Endothelial cell of umbilical vein (primary cell): Measurements from ENCODE around the gene CENPF. TPM values are rescaled to one million over a fixed set of nuclear protein-coding genes. Genes with fewer than 3 reads are reported as not detected.
"Not testable (repeated sequence)": the region's sequence is repeated elsewhere in the genome, so short reads cannot be mapped to it uniquely, and the experiment has no call there.

ENCODE experiments used
- BruUV-seq: library from RNA; stranded (reverse); fragments of 400-500 nt; replicated peaks from 2 replicates; lab custom pipeline; 2021; lab: Mats Ljungman, UMichigan
- CTCF ChIA-PET: fragments of 300-600, 350-600 bp; sonication (Branson Sonifier 250); formaldehyde crosslinking; loops from one replicate; lab custom pipeline; 2021; ENCODE audit warnings: antibody characterized with exemption, inconsistent platforms; lab: Charles Lee
- POLR2A ChIA-PET: fragments of 300-600, 350-600 bp; sonication (Branson Sonifier 250); formaldehyde crosslinking; loops from one replicate; lab custom pipeline; 2021; ENCODE audit warnings: antibody characterized with exemption, inconsistent platforms; lab: Charles Lee
- DNase-seq: peaks from one replicate; pipeline ENCODE4 v3.0.0-alpha.2; 2011; ENCODE audit warnings: low read depth, low spot score
- FAIRE-seq: peaks from 2 replicates; lab custom pipeline; 2011; peaks lifted over from hg19 to GRCh38; lab: Jason Lieb, UNC
- H2AFZ ChIP-seq: 2 replicates; pipeline ENCODE4 v1.6.0; 2012; ENCODE audit warnings: low read depth, low read length, control low read depth, inconsistent platforms
- H3K27ac ChIP-seq: 2 replicates; pipeline ENCODE4 v1.5.1; 2011; ENCODE audit warnings: low read depth, mild to moderate bottlenecking, control low read depth, low read length, moderate library complexity; ENCODE audit not compliant: insufficient read depth
- H3K27me3 ChIP-seq, 2 experiments: 2 replicates each; pipeline versions ENCODE4 v1.6.0 to v1.6.1; 2011; ENCODE audit warnings: low read length in 2 of 2, mixed read lengths in 1 of 2; ENCODE audit not compliant: control insufficient read depth in 2 of 2, insufficient read depth in 2 of 2
- H3K36me3 ChIP-seq, 2 experiments: 2 replicates in 1 of 2; 3 replicates in 1 of 2; pipeline ENCODE4 v1.5.1; 2011; ENCODE audit warnings: low read length in 2 of 2, mild to moderate bottlenecking in 1 of 2, moderate library complexity in 1 of 2; ENCODE audit not compliant: control insufficient read depth in 2 of 2, insufficient read depth in 2 of 2; ENCODE audit errors: extremely low read depth in 1 of 2
- H3K4me1 ChIP-seq: 3 replicates; pipeline ENCODE4 v1.5.1; 2011; ENCODE audit warnings: mild to moderate bottlenecking, low read length; ENCODE audit not compliant: control insufficient read depth, insufficient read depth; ENCODE audit errors: extremely low read depth
- H3K4me2 ChIP-seq: 2 replicates; pipeline ENCODE4 v1.6.1; 2011; ENCODE audit warnings: low read length, control low read depth, mixed read lengths; ENCODE audit not compliant: insufficient read depth
- H3K4me3 ChIP-seq, 3 experiments: fragments of 200-600 bp in 1 of 3; sonication (generic), shearing (Covaris generic) in 1 of 3; replicated peaks in 1 of 3; 2 replicates each; pipeline ENCODE4 v1.5.1; 2011 to 2016; ENCODE audit warnings: control low read depth in 3 of 3, low read length in 3 of 3, mild to moderate bottlenecking in 2 of 3, inconsistent platforms in 1 of 3, low read depth in 1 of 3, moderate library complexity in 1 of 3; ENCODE audit not compliant: insufficient read depth in 1 of 3
- H3K79me2 ChIP-seq: 2 replicates; pipeline ENCODE4 v1.6.0; 2012; ENCODE audit warnings: low read length, inconsistent platforms; ENCODE audit not compliant: control insufficient read depth, insufficient read depth
- H3K9ac ChIP-seq: replicated peaks from 2 replicates; pipeline ENCODE3; 2011; ENCODE audit warnings: low read length, control low read depth; ENCODE audit not compliant: insufficient read depth; ENCODE audit errors: extremely low read depth
- H3K9me1 ChIP-seq: replicated peaks from 3 replicates; pipeline ENCODE4 v1.6.0; 2011; ENCODE audit warnings: mild to moderate bottlenecking, low read length; ENCODE audit not compliant: control insufficient read depth, insufficient read depth; ENCODE audit errors: extremely low read depth
- H3K9me3 ChIP-seq: replicated peaks from 2 replicates; pipeline ENCODE4 v1.5.1; 2012; ENCODE audit warnings: low read length, inconsistent platforms; ENCODE audit not compliant: control insufficient read depth, insufficient read depth
- H4K20me1 ChIP-seq: replicated peaks from 2 replicates; pipeline ENCODE3; 2011; ENCODE audit warnings: mild to moderate bottlenecking, low read length; ENCODE audit not compliant: control insufficient read depth, insufficient read depth; ENCODE audit errors: extremely low read depth
- CTCF ChIP-seq, 2 donors: IDR thresholded peaks; 1 replicate in 1 of 2; 2 replicates in 1 of 2; pipeline ENCODE4 v1.5.1; 2011; ENCODE audit warnings: low read length in 2 of 2, mild to moderate bottlenecking in 2 of 2, moderate library complexity in 2 of 2, control low read depth in 1 of 2, inconsistent platforms in 1 of 2, low read depth in 1 of 2; ENCODE audit not compliant: insufficient read depth in 1 of 2; ENCODE audit errors: extremely low read depth in 1 of 2
- EZH2 ChIP-seq: IDR thresholded peaks from 2 replicates; pipeline ENCODE4 v1.6.1; 2012; ENCODE audit warnings: borderline replicate concordance, low read depth, mild to moderate bottlenecking, moderate library complexity, low read length, inconsistent platforms; ENCODE audit not compliant: severe bottlenecking
- FOS ChIP-seq: IDR thresholded peaks from 2 replicates; pipeline ENCODE4 v1.6.1; 2011; ENCODE audit warnings: mild to moderate bottlenecking, low read length, moderate library complexity, borderline replicate concordance; ENCODE audit not compliant: insufficient read depth
- GATA2 ChIP-seq: IDR thresholded peaks from 2 replicates; pipeline ENCODE4 v1.7.0; 2011; ENCODE audit warnings: low read depth, mild to moderate bottlenecking, moderate library complexity, mixed read lengths, low read length; ENCODE audit not compliant: insufficient read length, insufficient read depth
- JUN ChIP-seq: IDR thresholded peaks from 2 replicates; pipeline ENCODE4 v1.6.1; 2011; ENCODE audit warnings: borderline replicate concordance, low read depth; ENCODE audit not compliant: insufficient read length, insufficient read depth
- MAX ChIP-seq: IDR thresholded peaks from 2 replicates; pipeline ENCODE4 v1.6.1; 2011; ENCODE audit not compliant: insufficient read depth, insufficient read length
- MYC ChIP-seq: IDR thresholded peaks from one replicate; pipeline ENCODE4 v1.6.1; 2011; ENCODE audit warnings: mild to moderate bottlenecking, low read depth, low read length
- POLR2A ChIP-seq: IDR thresholded peaks from 2 replicates; pipeline ENCODE4 v1.6.1; 2012; ENCODE audit warnings: low read depth, mild to moderate bottlenecking, control low read depth, low read length
- POLR2AphosphoS5 ChIP-seq: IDR thresholded peaks from 2 replicates; pipeline ENCODE4 v1.6.1; 2012; ENCODE audit warnings: low read depth, mild to moderate bottlenecking, control low read depth, low read length, moderate library complexity; ENCODE audit not compliant: insufficient read depth
- dilution Hi-C: fragments of 300-500 bp; cut with MboI; formaldehyde crosslinking; loops from one replicate; pipeline ENCODE4 v1.15.0; 2019; ENCODE audit warnings: low sequenced_read_pairs; ENCODE audit not compliant: extremely low pct_ligation_motif_present
- intact Hi-C: fragments of 100-400 bp; cut with micrococcal nuclease; formaldehyde crosslinking; loops from one replicate; pipeline ENCODE4 v1.10.0; 2022
- polyA plus RNA-seq, 4 experiments: library from polyadenylated mRNA; depleted of rRNA in 3 of 4; stranded (reverse) in 3 of 4; unstranded in 1 of 4; fragments of >200 nt; gene quantifications; 2 replicates each; pipeline versions ENCODE4 v1.2.1 to v1.2.3, GENCODE V29; 2011 to 2012; ENCODE audit warnings: missing spikeins in 1 of 4
- total RNA-seq: library from RNA; stranded (reverse); gene quantifications from 2 replicates; pipeline ENCODE4 v1.2.3, GENCODE V29; 2021

CENPF gene
- total and polyA plus RNA-seq, 2 donors (not counting 3 experiments of a cell fraction or from before 2014, with no cell fraction given) = 6.4 to 66.2 TPM

- BruUV-seq = no TSS peak
- DNase-seq = no peak
- ChIA-PET POLR2A (no interaction called here), CTCF (interaction anchor here (1.2 to 3.8 kb wide), 4 partner anchors 9 to 242 kb away, joined by 3 to 15 read pairs (median 5); partner anchors contain the start of gene PTPN14)
- Histone ChIP-seq H4K20me1 (no peaks in the 10 kb centered on the region), H2AFZ (no peak overlapping the region), H3K27ac (no peak overlapping the region), H3K4me1 (peaks cover 14% of the 10 kb centered on the region), H3K27me3 (no peaks in the 10 kb centered on the region), H3K36me3 (no peaks in the 10 kb centered on the region), H3K9me1 (no peaks in the 10 kb centered on the region), H3K79me2 (no peaks in the 10 kb centered on the region), H3K4me3 (no peak overlapping the region), H3K4me2 (no peak overlapping the region), H3K9ac (no peak overlapping the region), H3K9me3 (no peaks in the 10 kb centered on the region)
- intact Hi-C loops = no loop called here
- FAIRE-seq = no peak
- dilution Hi-C loops = loop anchor here (25.0 kb wide), 1 partner anchor 238 kb away; no protein-coding TSS in a partner anchor
- TF ChIP-seq MYC (no peak), JUN (no peak), POLR2A (no peak), GATA2 (no peak), POLR2AphosphoS5 (no peak), EZH2 (no peak), FOS (no peak), CTCF (IDR thresholded peaks at IDR 0.05; ENCODE audit: extremely low read depth in 1 of 2, insufficient read depth in 1 of 2, low read depth in 1 of 2, low read length in 2 of 2) (no peak), MAX (no peak)
Observed at GRCh38 chr1:214574598-214575411, 28.2 kb upstream of the CENPF start.

DNA sequence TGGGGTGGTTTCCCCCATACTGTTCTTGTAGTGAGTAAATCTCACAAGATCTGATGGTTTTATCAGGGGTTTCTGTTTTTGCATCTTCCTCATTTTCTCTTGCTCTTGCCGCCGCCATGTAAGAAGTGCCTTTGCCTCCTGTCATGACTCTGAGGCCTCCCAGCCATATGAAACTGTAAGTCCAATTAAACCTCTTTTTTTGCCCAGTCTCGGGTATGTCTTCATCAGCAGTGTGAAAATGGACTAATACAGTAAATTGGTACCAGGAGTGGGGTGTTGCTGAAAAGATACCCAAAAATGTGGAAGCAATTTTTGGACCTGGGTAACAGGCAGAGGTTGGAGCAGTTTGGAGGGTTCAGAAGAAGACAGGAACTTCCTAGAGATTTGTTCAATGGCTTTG is 26.9 kb upstream of the CENPF start:
- FAIRE-seq, H3K9ac ChIP-seq, intact Hi-C loops, CTCF ChIA-PET, H3K4me3 ChIP-seq, H2AFZ ChIP-seq, H3K9me1 ChIP-seq, DNase-seq, H3K27ac ChIP-seq, H3K9me3 ChIP-seq, H3K4me1 ChIP-seq, H3K36me3 ChIP-seq, H3K79me2 ChIP-seq, H3K4me2 ChIP-seq, H4K20me1 ChIP-seq, POLR2A ChIA-PET, H3K27me3 ChIP-seq, BruUV-seq: not testable (repeated sequence)
- dilution Hi-C loops = loop anchor here (25.0 kb wide), 1 partner anchor 239 kb away; no protein-coding TSS in a partner anchor
